T-helper 2 cell treated with Interferon-gamma antibody and Interleukin-4, amounts not matched to agents 100 ng/mL and 5 ng/mL, for 36 hours (primary cell): Measurements from ENCODE around the gene PPP2R1B. TPM values are rescaled to one million over a fixed set of nuclear protein-coding genes. Genes with fewer than 3 reads are reported as not detected.
"Not testable (repeated sequence)": the region's sequence is repeated elsewhere in the genome, so short reads cannot be mapped to it uniquely, and the experiment has no call there.

Experiments used
- intact Hi-C: fragments of 100-400 bp; cut with micrococcal nuclease; formaldehyde crosslinking; loops from one replicate; pipeline ENCODE4 v1.15.1; 2023
- total RNA-seq: library from RNA; stranded (reverse); gene quantifications from 2 replicates; pipeline ENCODE4 v1.2.3, GENCODE V29; 2022

PPP2R1B gene
- total RNA-seq, 1 donor from 2014 or later: 56.3 TPM

- intact Hi-C loops: no loop called here
Observed at GRCh38 chr11:111727431-111727830, 38.8 kb downstream of the PPP2R1B start.

- intact Hi-C loops: no loop called here
Observed at GRCh38 chr11:111726301-111726713, 39.9 kb downstream of the PPP2R1B start.

GRCh38 chr11:111725621-111726020, 40.6 kb downstream of the PPP2R1B start:
- intact Hi-C loops: no loop called here

- intact Hi-C loops: no loop called here
Observed at GRCh38 chr11:111724615-111725129, 41.5 kb downstream of the PPP2R1B start.

- intact Hi-C loops: no loop called here
Observed at GRCh38 chr11:111723595-111723994, 42.6 kb downstream of the PPP2R1B start.

GRCh38 chr11:111722501-111722900, 43.7 kb downstream of the PPP2R1B start:
- intact Hi-C loops: no loop called here

GRCh38 chr11:111720801-111721494, 45.2 kb downstream of the PPP2R1B start:
- intact Hi-C loops: no loop called here

- intact Hi-C loops: no loop called here
Observed at GRCh38 chr11:111719379-111719778, 46.8 kb downstream of the PPP2R1B start.

- intact Hi-C loops: no loop called here
Observed at GRCh38 chr11:111718859-111719258, 47.3 kb downstream of the PPP2R1B start.

GRCh38 chr11:111718436-111718835, 47.8 kb downstream of the PPP2R1B start:
- intact Hi-C loops: no loop called here

GRCh38 chr11:111717660-111718059, 48.5 kb downstream of the PPP2R1B start:
- intact Hi-C loops: not testable (repeated sequence)

- intact Hi-C loops: no loop called here
Observed at GRCh38 chr11:111715142-111715816, 50.9 kb downstream of the PPP2R1B start.

GRCh38 chr11:111714522-111714921, 51.7 kb downstream of the PPP2R1B start:
- intact Hi-C loops: no loop called here

- intact Hi-C loops: no loop called here
Observed at GRCh38 chr11:111707691-111708067, 58.5 kb downstream of the PPP2R1B start.

- intact Hi-C loops: no loop called here
Observed at GRCh38 chr11:111707039-111707690, 59.0 kb downstream of the PPP2R1B start.

- intact Hi-C loops: no loop called here
Observed at GRCh38 chr11:111703576-111703975, 62.6 kb downstream of the PPP2R1B start.

GRCh38 chr11:111702623-111703022, 63.6 kb downstream of the PPP2R1B start:
- intact Hi-C loops: no loop called here

GRCh38 chr11:111700162-111700561, 66.0 kb downstream of the PPP2R1B start:
- intact Hi-C loops: no loop called here

GRCh38 chr11:111699579-111700156, 66.5 kb downstream of the PPP2R1B start:
- intact Hi-C loops: no loop called here

GRCh38 chr11:111698852-111699559, 67.2 kb downstream of the PPP2R1B start:
- intact Hi-C loops: no loop called here

GRCh38 chr11:111697933-111698371, 68.2 kb downstream of the PPP2R1B start:
- intact Hi-C loops: no loop called here
